ENCODE results near the gene IQCF2.
"Not testable (repeated sequence)": the region's sequence is repeated elsewhere in the genome, so short reads cannot be mapped to it uniquely, and the experiment has no call there.

Gene IQCF2

GRCh38 chr3:51860703-51861665 is at the start of gene IQCF2:
IQCF2 (plus strand) TSS chr3:51861615; CDS start chr3:51861667, 52 bp downstream.
- no peak for DNase-seq

GRCh38 chr3:51813539-51813938 is 47.9 kb upstream of the IQCF2 start:
- DNase-seq: no peak

- no peak for DNase-seq
Measured at GRCh38 chr3:51814034-51814433, 47.4 kb upstream of the IQCF2 start.

GRCh38 chr3:51815614-51816013 is 45.8 kb upstream of the IQCF2 start:
- DNase-seq: no peak

GRCh38 chr3:51816723-51817122 is 44.7 kb upstream of the IQCF2 start:
- no peak for DNase-seq

- DNase-seq: no peak
Measured at GRCh38 chr3:51817375-51817774, 44.0 kb upstream of the IQCF2 start.

- DNase-seq: no peak
Measured at GRCh38 chr3:51819151-51819550, 42.3 kb upstream of the IQCF2 start.

GRCh38 chr3:51819709-51820406 is 41.6 kb upstream of the IQCF2 start:
- DNase-seq: no peak

GRCh38 chr3:51828297-51828696 is 33.1 kb upstream of the IQCF2 start:
- DNase-seq: no peak

- no peak for DNase-seq
Measured at GRCh38 chr3:51830345-51830744, 31.1 kb upstream of the IQCF2 start.

- no peak for DNase-seq
Measured at GRCh38 chr3:51830836-51831385, 30.5 kb upstream of the IQCF2 start.

GRCh38 chr3:51836606-51837005 is 24.8 kb upstream of the IQCF2 start:
- DNase-seq: no peak

- DNase-seq: no peak
Measured at GRCh38 chr3:51845129-51845528, 16.3 kb upstream of the IQCF2 start.

GRCh38 chr3:51855411-51855810 is 6.0 kb upstream of the IQCF2 start:
- not testable (repeated sequence) for DNase-seq

GRCh38 chr3:51862886-51863285 is 1.5 kb downstream of the IQCF2 start:
- no peak for DNase-seq

- not testable (repeated sequence) for DNase-seq
Measured at GRCh38 chr3:51868896-51869295, 7.5 kb downstream of the IQCF2 start.

- no peak for DNase-seq
Measured at GRCh38 chr3:51869304-51869703, 7.9 kb downstream of the IQCF2 start.

GRCh38 chr3:51873253-51873766 is 11.9 kb downstream of the IQCF2 start:
- no peak for DNase-seq

- no peak for DNase-seq
Measured at GRCh38 chr3:51873876-51874275, 12.5 kb downstream of the IQCF2 start.

GRCh38 chr3:51874411-51874810 is 13.0 kb downstream of the IQCF2 start:
- DNase-seq: no peak

GRCh38 chr3:51874889-51875288 is 13.5 kb downstream of the IQCF2 start:
- DNase-seq: no peak

GRCh38 chr3:51875501-51875900 is 14.1 kb downstream of the IQCF2 start, which contains the start of gene IQCF5:
IQCF5 (minus strand) TSS chr3:51875601; CDS start chr3:51875531, 70 bp downstream.
- no peak for DNase-seq

GRCh38 chr3:51876186-51876585 is 14.8 kb downstream of the IQCF2 start:
- no peak for DNase-seq
